CD4-positive, alpha-beta T cell (primary cell): ENCODE data around the gene ZNF17. TPM values are rescaled to one million over a fixed set of nuclear protein-coding genes. Genes with fewer than 3 reads are reported as not detected.

Experiments used
- ATAC-seq: fragments of 200-7000 bp; cut with Tn5 transposase; one replicate; pipeline ENCODE4 v1.10.0; 2022; ENCODE audit warnings: mild to moderate bottlenecking; ENCODE audit not compliant: poor library complexity
- CTCF ChIA-PET: fragments of 350-600 bp; sonication (Branson Sonifier 250); formaldehyde crosslinking; loops from one replicate; lab custom pipeline; 2021; ENCODE audit warnings: antibody characterized with exemption, inconsistent platforms; lab: Charles Lee
- POLR2A ChIA-PET: fragments of 350-600 bp; sonication (Branson Sonifier 250); formaldehyde crosslinking; loops from one replicate; lab custom pipeline; 2021; ENCODE audit warnings: antibody characterized with exemption, inconsistent platforms; lab: Charles Lee
- DNase-seq, 14 experiments: peaks; one replicate each; pipeline ENCODE4 v3.0.0-alpha.2; 2013 to 2020; ENCODE audit warnings: mixed read lengths in 2 of 14
- H3K27ac ChIP-seq, 2 donors: one replicate each; pipeline versions ENCODE4 v1.5.1 to v1.7.0; 2013; ENCODE audit warnings: low read length in 2 of 2, low read depth in 1 of 2, mild to moderate bottlenecking in 1 of 2
- H3K27me3 ChIP-seq, 2 experiments: 1 replicate in 1 of 2; 2 replicates in 1 of 2; pipeline versions ENCODE4 v1.6.1 to v1.7.0; 2013; ENCODE audit warnings: low read length in 2 of 2, control low read depth in 1 of 2, mild to moderate bottlenecking in 1 of 2, moderate library complexity in 1 of 2; ENCODE audit not compliant: insufficient read depth in 2 of 2, control insufficient read depth in 1 of 2
- H3K36me3 ChIP-seq: one replicate; pipeline ENCODE4 v1.6.1; 2013; ENCODE audit warnings: low read length, control low read depth; ENCODE audit not compliant: insufficient read depth
- H3K4me1 ChIP-seq: one replicate; pipeline ENCODE4 v1.6.1; 2013; ENCODE audit warnings: low read length, control low read depth; ENCODE audit not compliant: insufficient read depth
- H3K4me3 ChIP-seq: one replicate; pipeline ENCODE4 v1.5.1; 2013; ENCODE audit warnings: mild to moderate bottlenecking, low read length, moderate library complexity
- H3K9me3 ChIP-seq, 2 experiments: 1 replicate in 1 of 2; 2 replicates in 1 of 2; pipeline versions ENCODE4 v1.6.1 to v1.7.0; 2013; ENCODE audit warnings: low read length in 2 of 2, mild to moderate bottlenecking in 2 of 2, control low read depth in 1 of 2, moderate library complexity in 1 of 2; ENCODE audit not compliant: control insufficient read depth in 1 of 2, insufficient read depth in 1 of 2
- H3K27ac Mint-ChIP-seq: one replicate; pipeline ENCODE4 v1.8.0; 2020; ENCODE audit warnings: mixed read lengths
- H3K27me3 Mint-ChIP-seq: one replicate; pipeline ENCODE4 v1.8.0; 2021; ENCODE audit warnings: mixed read lengths
- H3K36me3 Mint-ChIP-seq: one replicate; pipeline ENCODE4 v1.8.0; 2021; ENCODE audit warnings: low read depth, mixed read lengths
- H3K4me1 Mint-ChIP-seq: one replicate; pipeline ENCODE4 v1.8.0; 2021; ENCODE audit warnings: low read depth, mixed read lengths
- H3K4me3 Mint-ChIP-seq: one replicate; pipeline ENCODE4 v1.8.0; 2020; ENCODE audit warnings: mild to moderate bottlenecking, mixed read lengths
- H3K9me3 Mint-ChIP-seq: one replicate; pipeline ENCODE4 v1.8.0; 2020; ENCODE audit warnings: mixed read lengths
- CTCF ChIP-seq: fragments of 200-600 bp; IDR thresholded peaks from one replicate; pipeline ENCODE4 v1.8.0; 2022; ENCODE audit warnings: antibody characterized with exemption, mild to moderate bottlenecking
- intact Hi-C, 2 experiments: fragments of 100-400 bp; cut with DNase I in 1 of 2; cut with micrococcal nuclease in 1 of 2; formaldehyde crosslinking; loops; one replicate each; pipeline versions ENCODE4 v1.15.1 to v1.9.0; 2023 to 2025; cut with DNase I, micrococcal nuclease
- polyA plus RNA-seq, 2 donors: library from polyadenylated mRNA; unstranded; fragments of 120-200 nt; gene quantifications; one replicate each; pipeline ENCODE4 v1.2.1, GENCODE V29; 2013
- total RNA-seq, 174 experiments: library from RNA in 2 of 174; stranded (reverse) in 2 of 174; gene quantifications; one replicate each; pipeline ENCODE4 v1.2.3 and lab custom pipeline; 2021 to 2026

ZNF17 gene
- total RNA-seq (1 to 10 TPM; 9.3 to 10.0 TPM), total RNA-seq (lab: John Stamatoyannopoulos, UW) (5.8 to 33.4 (median 19.1) reads per million in 172 experiments)
- polyA plus RNA-seq (2013, experiment 1 of 2), result 5.2 TPM
- 6.7 TPM for polyA plus RNA-seq (2013, experiment 2 of 2)

GRCh38 chr19:57410877-57411671 is at the start of gene ZNF17:
TSS of gene ZNF17 (plus strand) at chr19:57411161. CDS start at chr19:57413616, 2,455 bp downstream.
- Mint-ChIP-seq H3K36me3 (peaks cover 55% of the 10 kb centered on the region), H3K27me3 (no peaks in the 10 kb centered on the region), H3K4me1 (peaks cover 39% of the 10 kb centered on the region), H3K9me3 (peaks cover 11% of the 10 kb centered on the region), H3K4me3 (peak within 1 kb of the TSS; percentile 97), H3K27ac (peak within 1 kb of the TSS; percentile 91)
- intact Hi-C loops, result loop anchor here (1.0 to 5.0 kb wide), 10 partner anchors 21 to 406 kb away; partner anchors contain the start of genes ZNF419 (in 1 of the 2), ZNF548 (in 1 of the 2), ZNF549 (in 1 of the 2) and ZNF550 (in 1 of the 2)
- Histone ChIP-seq H3K4me1 (peaks cover 20% of the 10 kb centered on the region), H3K4me3 (peak within 1 kb of the TSS; percentile 79), H3K9me3 (peaks cover 0 to 13% of the 10 kb centered on the region in 2 experiments), H3K27ac (peak within 1 kb of the TSS; percentile 58 to 68), H3K36me3 (peaks cover 22% of the 10 kb centered on the region), H3K27me3 (no peaks in the 10 kb centered on the region)
- ATAC-seq (peak; percentile 99), DNase-seq (peak; percentile 81 to 96 (median 90))
- no peak for TF ChIP-seq CTCF
- ChIA-PET POLR2A (interaction anchor here (1.7 kb wide), 1 partner anchor 298 kb away, joined by 5 read pairs; the partner anchor contains the start of gene ZNF154), CTCF (no interaction called here)

GRCh38 chr19:57362419-57362818 is 48.5 kb upstream of the ZNF17 start:
- peaks cover 15% of the 10 kb centered on the region for H3K4me1 ChIP-seq
- peaks cover 3% of the 10 kb centered on the region for H3K27me3 Mint-ChIP-seq
- H3K36me3 ChIP-seq, result peaks cover 4% of the 10 kb centered on the region
- no peak for DNase-seq
- no peak for TF ChIP-seq CTCF
- H3K9me3 Mint-ChIP-seq, result peaks cover 13% of the 10 kb centered on the region
- ATAC-seq, result no peak
- peaks cover 28 to 48% of the 10 kb centered on the region in 2 experiments for H3K9me3 ChIP-seq
- ChIA-PET CTCF (no interaction called here), POLR2A (interaction anchor here (1.0 to 2.2 kb wide), 3 partner anchors 12 to 1000 kb away, joined by 3 to 20 read pairs (median 12); partner anchors contain the start of genes ZNF304, ZNF497 and ZNF548)
- no peak overlapping the region for H3K4me3 Mint-ChIP-seq
- H3K36me3 Mint-ChIP-seq, result peaks cover 64% of the 10 kb centered on the region
- intact Hi-C loops, result loop anchor here in 1 of 2 experiments (2.0 to 5.0 kb wide), 3 partner anchors 40 to 82 kb away; partner anchors contain the start of genes ZNF460, ZNF543 and ZNF749
- H3K27ac Mint-ChIP-seq, result peak overlapping the region; percentile 94
- H3K4me3 ChIP-seq, result peak overlapping the region; percentile 69
- peak overlapping the region in 1 of 2 donors; percentile 89 for H3K27ac ChIP-seq
- H3K27me3 ChIP-seq, result no peaks in the 10 kb centered on the region
- H3K4me1 Mint-ChIP-seq, result peaks cover 19% of the 10 kb centered on the region

GRCh38 chr19:57362997-57363687 is 47.8 kb upstream of the ZNF17 start, which contains the start of the genes TRAPPC2B and ZNF547:
TSS of gene TRAPPC2B (plus strand) at chr19:57363551. CDS start at chr19:57364834, 1,283 bp downstream.
TSS of gene ZNF547 (plus strand) at chr19:57363551. CDS start at chr19:57368556, 5,005 bp downstream.
- POLR2A ChIA-PET, result interaction anchor here (0.5 to 2.2 kb wide), 6 partner anchors 12 to 1000 kb away, joined by 3 to 20 read pairs (median 3); partner anchors contain the start of genes ZNF304, ZNF497, ZNF548 and ZNF805
- H3K4me1 Mint-ChIP-seq, result peaks cover 19% of the 10 kb centered on the region
- Histone ChIP-seq H3K27me3 (no peaks in the 10 kb centered on the region), H3K4me3 (peak within 1 kb of the TSS; percentile 69), H3K9me3 (peaks cover 21 to 48% of the 10 kb centered on the region in 2 experiments), H3K27ac (peak within 1 kb of the TSS; percentile 86 to 89), H3K4me1 (peaks cover 15% of the 10 kb centered on the region), H3K36me3 (no peaks in the 10 kb centered on the region)
- H3K9me3 Mint-ChIP-seq, result peaks cover 13% of the 10 kb centered on the region
- DNase-seq (peak; percentile 96 to 99 (median 98)), ATAC-seq (peak; percentile 90)
- H3K36me3 Mint-ChIP-seq, result peaks cover 64% of the 10 kb centered on the region
- intact Hi-C loops, result loop anchor here (1.0 to 5.0 kb wide), 7 partner anchors 26 to 123 kb away; partner anchors contain the start of genes ZNF460 (in 2 of the 2), ZNF543 (in 2 of the 2), ZNF805 (in 2 of the 2) and ZNF548 (in 1 of the 2)
- peak within 1 kb of the TSS; percentile 94 for H3K27ac Mint-ChIP-seq
- peaks cover 3% of the 10 kb centered on the region for H3K27me3 Mint-ChIP-seq
- peak within 1 kb of the TSS; percentile 94 for H3K4me3 Mint-ChIP-seq
- no peak for TF ChIP-seq CTCF
- CTCF ChIA-PET, result no interaction called here
